Skeletal muscle cell (primary cell): ENCODE measurements around the gene SLC27A1.
"Not testable (repeated sequence)": the region's sequence is repeated elsewhere in the genome, so short reads cannot be mapped to it uniquely, and the experiment has no call there.

ENCODE experiments used
- DNase-seq: peaks from one replicate; pipeline ENCODE4 v3.0.0-alpha.2; 2010; ENCODE audit warnings: low read depth
- H3K4me3 ChIP-seq: 2 replicates; pipeline ENCODE4 v1.5.1; 2011; ENCODE audit warnings: low read depth, mild to moderate bottlenecking, control low read depth, low read length, moderate library complexity

Gene SLC27A1

GRCh38 chr19:17483605-17484002 lies 13.3 kb downstream of the SLC27A1 start:
- H3K4me3 ChIP-seq: no peak overlapping the region
- DNase-seq: no peak

- no peak for DNase-seq
- no peak overlapping the region for H3K4me3 ChIP-seq
These were observed 14.3 kb downstream of the SLC27A1 start for GRCh38 chr19:17484520-17485185.

GRCh38 chr19:17486545-17487240 lies 16.4 kb downstream of the SLC27A1 start:
- H3K4me3 ChIP-seq: no peak overlapping the region
- DNase-seq: no peak

- H3K4me3 ChIP-seq: no peak overlapping the region
- DNase-seq: no peak
These were observed 17.2 kb downstream of the SLC27A1 start for GRCh38 chr19:17487284-17488121.

GRCh38 chr19:17488593-17489391 lies 18.5 kb downstream of the SLC27A1 start:
- H3K4me3 ChIP-seq: no peak overlapping the region
- no peak for DNase-seq

- no peak for DNase-seq
- H3K4me3 ChIP-seq: no peak overlapping the region
These were observed 19.2 kb downstream of the SLC27A1 start for GRCh38 chr19:17489392-17490030.

GRCh38 chr19:17490411-17490810 lies 20.1 kb downstream of the SLC27A1 start:
- H3K4me3 ChIP-seq: no peak overlapping the region
- no peak for DNase-seq

GRCh38 chr19:17491287-17491686 lies 21.0 kb downstream of the SLC27A1 start:
- no peak overlapping the region for H3K4me3 ChIP-seq
- no peak for DNase-seq

GRCh38 chr19:17495639-17496296 lies 25.4 kb downstream of the SLC27A1 start:
- no peak for DNase-seq
- no peak overlapping the region for H3K4me3 ChIP-seq

- no peak overlapping the region for H3K4me3 ChIP-seq
- DNase-seq: no peak
These were observed 26.1 kb downstream of the SLC27A1 start for GRCh38 chr19:17496337-17496997.

- DNase-seq: no peak
- no peak overlapping the region for H3K4me3 ChIP-seq
These were observed 26.9 kb downstream of the SLC27A1 start for GRCh38 chr19:17497149-17497798.

- H3K4me3 ChIP-seq, DNase-seq: not testable (repeated sequence)
These were observed 28.7 kb downstream of the SLC27A1 start for GRCh38 chr19:17499025-17499424.

- H3K4me3 ChIP-seq: no peak overlapping the region
- no peak for DNase-seq
These were observed 29.5 kb downstream of the SLC27A1 start for GRCh38 chr19:17499648-17500446.

GRCh38 chr19:17500447-17501198 lies 30.3 kb downstream of the SLC27A1 start:
- H3K4me3 ChIP-seq: no peak overlapping the region
- DNase-seq: no peak

- no peak for DNase-seq
- no peak overlapping the region for H3K4me3 ChIP-seq
These were observed 32.9 kb downstream of the SLC27A1 start for GRCh38 chr19:17503240-17503639.

GRCh38 chr19:17504030-17504429 lies 33.7 kb downstream of the SLC27A1 start:
- H3K4me3 ChIP-seq: no peak overlapping the region
- no peak for DNase-seq
